GM21737 (cell line): ENCODE data around the gene TCN2.
"Not testable (repeated sequence)": the region's sequence is repeated elsewhere in the genome, so short reads cannot be mapped to it uniquely, and the experiment has no call there.

Source experiments
- ATAC-seq: cut with Tn5 transposase; IDR thresholded peaks from one replicate; pipeline ENCODE4 v1.9.1; 2021; ENCODE audit warnings: mild to moderate bottlenecking, moderate library complexity; ENCODE audit not compliant: unreplicated experiment

TCN2 gene

DNA sequence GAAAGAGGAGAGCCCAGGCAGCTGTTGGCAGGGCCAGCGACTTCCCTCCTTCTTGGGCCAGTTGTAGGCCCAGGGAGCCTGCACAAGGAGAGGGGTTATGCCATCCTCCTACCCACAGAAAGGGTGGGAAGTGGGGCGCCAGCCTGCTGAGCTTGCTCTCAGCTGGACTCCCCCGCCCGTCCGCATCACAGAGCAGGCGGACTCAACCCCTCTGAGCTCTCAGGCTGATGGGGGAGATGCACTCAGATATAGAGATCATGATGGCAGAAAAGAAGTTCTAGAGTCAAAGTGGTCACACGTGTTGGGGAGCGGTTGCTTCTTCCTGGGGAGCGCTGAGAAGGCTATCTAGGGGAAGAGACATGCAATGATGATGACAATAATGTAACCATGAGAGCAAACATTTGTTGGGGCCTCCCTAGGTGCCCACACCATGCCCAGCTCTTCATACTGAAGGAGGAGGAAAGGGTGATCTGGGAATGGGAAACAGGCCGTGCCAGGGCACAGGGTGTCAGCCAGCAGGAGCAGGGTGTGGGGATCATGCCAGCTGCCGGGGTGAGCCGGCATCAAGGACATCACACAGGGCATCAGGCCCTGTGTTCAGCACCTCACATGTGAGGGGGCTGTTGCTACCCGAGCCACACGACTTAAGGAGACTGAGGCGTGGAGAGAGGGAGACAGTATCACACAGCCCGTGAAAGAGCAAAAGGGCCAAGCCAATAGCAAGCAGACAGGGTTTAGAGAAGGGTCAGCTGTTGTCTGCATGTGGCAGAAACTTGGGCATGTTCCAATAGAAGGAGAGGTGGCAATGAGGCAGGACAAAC is 36.3 kb downstream of the TCN2 start:
- no peak for ATAC-seq

DNA sequence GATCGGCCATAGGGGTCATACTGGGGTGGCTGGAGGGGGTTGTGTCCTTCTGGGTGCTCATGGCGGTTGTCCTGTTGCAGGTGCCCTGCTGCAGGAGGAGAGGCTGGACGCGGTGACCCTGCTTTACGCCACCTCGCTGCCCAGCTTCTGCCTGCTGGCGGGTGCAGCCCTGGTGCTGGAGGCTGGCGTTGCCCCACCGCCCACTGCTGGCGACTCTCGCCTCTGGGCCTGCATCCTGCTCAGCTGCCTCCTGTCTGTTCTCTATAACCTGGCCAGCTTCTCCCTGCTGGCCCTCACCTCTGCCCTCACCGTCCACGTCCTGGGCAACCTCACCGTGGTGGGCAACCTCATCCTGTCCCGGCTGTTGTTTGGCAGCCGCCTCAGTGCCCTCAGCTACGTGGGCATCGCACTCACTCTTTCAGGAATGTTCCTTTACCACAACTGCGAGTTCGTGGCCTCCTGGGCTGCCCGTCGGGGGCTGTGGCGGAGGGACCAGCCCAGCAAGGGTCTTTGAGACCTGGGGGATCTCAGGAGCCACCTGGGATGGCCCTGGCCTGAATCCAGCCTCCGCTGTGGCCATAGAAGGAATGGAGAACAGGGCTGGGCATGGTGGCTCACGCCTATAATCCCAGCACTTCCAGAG is 39.7 kb downstream of the TCN2 start:
- no peak for ATAC-seq

DNA sequence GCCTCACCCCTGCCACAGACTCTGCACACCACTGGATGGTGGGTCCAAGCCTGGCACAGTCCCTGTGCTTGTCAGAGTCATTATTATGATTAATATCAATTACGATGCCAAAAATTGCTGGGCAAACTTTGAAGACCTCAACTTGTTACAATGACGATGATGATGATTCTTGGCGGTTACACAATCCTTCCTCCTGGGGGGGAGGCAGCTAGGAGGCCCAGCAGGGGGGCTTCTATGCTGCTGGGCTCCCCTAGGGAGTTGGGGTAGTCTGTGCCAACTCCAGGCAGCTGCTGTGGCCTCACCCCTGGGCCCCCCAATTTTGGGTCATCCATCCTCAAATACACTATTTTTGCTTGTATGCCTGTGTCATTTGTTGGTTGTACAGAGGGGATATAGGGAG is 40.6 kb downstream of the TCN2 start:
- no peak for ATAC-seq

- ATAC-seq, result no peak
Measured at GRCh38 chr22:30648825-30649224, 41.9 kb downstream of the TCN2 start.

GRCh38 chr22:30649430-30650007 is 42.5 kb downstream of the TCN2 start:
- ATAC-seq, result no peak

GRCh38 chr22:30650508-30651116 is 43.6 kb downstream of the TCN2 start:
- ATAC-seq, result no peak

- no peak for ATAC-seq
Measured at GRCh38 chr22:30652852-30653251, 45.9 kb downstream of the TCN2 start.

DNA sequence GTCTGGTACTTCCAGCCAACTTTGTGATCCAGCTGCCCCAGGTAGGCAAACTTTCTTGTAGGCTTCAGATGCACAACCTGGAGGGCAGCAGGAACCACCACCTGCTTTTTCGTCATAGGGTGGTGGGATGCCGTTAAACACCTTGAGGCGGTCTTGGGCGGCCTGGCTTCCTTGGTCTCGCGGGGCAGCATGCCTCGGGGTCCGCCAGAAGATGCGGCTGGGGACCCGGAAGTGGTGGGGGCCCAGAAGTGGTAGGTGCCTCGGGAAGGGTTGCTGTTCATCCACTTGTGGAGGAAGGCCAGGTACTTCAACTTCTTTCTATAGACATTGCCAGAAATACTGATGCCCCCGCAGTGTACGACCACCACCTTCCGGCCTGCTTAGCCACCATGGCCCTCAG is 47.4 kb downstream of the TCN2 start:
- ATAC-seq, result no peak

DNA sequence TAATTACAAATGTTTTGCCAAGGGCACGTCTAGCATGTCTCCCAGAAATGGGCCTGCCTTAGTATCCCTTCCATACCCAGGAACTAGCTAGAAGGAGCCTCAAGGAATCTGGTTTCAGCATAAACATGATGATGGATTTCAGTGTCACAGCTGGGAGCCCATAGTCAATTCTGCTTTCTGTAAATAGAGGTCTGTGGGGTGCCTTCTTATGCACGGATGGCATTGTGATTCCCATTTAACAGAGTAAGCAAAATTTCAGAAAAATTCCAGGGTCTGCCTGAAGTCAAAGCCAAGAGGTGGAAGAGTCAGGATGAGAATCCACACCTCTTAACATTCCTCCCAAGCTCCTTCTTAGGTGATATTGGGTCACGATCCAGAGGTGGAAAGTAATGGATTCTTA is 48.6 kb downstream of the TCN2 start:
- no peak for ATAC-seq

GRCh38 chr22:30662040-30662439 is 55.1 kb downstream of the TCN2 start:
- no peak for ATAC-seq

DNA sequence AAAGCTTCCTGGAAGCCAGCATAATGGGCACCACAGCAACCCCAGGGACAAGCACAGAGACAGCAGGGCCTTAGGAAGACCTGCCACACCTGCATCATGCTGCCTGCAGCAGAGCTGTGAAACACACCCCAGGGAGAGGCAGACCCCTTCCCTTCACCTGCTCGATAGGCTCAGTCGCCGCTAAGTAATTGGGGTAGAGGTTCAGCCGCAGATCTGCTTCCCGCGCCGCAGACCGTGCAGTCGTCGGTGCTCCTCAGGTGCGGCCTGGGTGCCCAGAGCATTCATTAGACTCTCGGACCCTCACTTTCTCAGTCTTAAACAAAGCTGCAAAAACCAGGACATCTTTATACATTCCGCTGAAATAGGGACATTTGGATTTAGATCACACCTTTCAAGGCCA is 57.8 kb downstream of the TCN2 start:
- ATAC-seq, result no peak

DNA sequence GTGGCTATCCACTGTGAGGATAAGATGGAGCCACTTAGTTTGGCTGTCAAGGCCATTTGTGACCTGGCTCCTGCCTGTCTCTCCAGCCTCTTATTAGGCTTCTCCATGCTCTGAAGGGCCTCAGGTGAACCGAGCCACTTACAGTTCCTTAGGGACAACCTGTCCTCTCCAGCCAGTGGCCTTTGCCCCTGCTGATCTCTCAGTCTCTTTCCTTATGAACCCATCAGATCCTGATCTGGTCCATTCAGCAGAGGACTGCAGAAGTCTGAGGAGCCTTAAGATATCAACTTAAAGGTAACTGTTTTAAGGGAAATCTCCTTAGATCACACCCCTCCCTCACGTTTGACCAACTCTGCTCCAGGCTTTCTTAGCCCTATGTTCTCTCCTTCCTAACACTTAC is 58.3 kb downstream of the TCN2 start:
- ATAC-seq, result no peak

DNA sequence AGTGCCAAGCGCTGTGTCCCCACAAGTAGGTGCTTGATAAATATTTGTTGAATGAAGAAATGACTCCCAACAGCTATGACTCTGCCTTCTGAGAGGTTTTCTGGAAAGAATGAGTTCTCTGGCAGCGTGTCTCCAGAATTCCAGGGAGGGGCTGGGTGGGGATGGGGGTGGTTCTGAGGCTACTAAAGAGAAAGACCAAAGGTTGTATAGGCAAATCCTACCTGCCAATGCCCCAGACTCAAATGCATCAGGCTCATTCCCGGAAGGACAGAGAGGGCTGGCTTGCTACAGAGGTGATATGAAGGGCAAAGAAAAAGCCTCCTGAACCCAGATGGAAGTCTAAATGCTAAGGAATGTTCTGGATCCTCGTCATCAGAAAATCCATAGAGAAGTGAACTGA is 58.8 kb downstream of the TCN2 start:
- no peak for ATAC-seq

GRCh38 chr22:30667107-30667493 is 60.1 kb downstream of the TCN2 start:
- ATAC-seq, result no peak

GRCh38 chr22:30667494-30668385 is 60.8 kb downstream of the TCN2 start, which contains the start of gene DUSP18:
Gene DUSP18, minus strand, starts transcription at chr22:30667875. Its CDS starts 3,872 bp downstream, at chr22:30664003.
- ATAC-seq, result peak; percentile 82

DNA sequence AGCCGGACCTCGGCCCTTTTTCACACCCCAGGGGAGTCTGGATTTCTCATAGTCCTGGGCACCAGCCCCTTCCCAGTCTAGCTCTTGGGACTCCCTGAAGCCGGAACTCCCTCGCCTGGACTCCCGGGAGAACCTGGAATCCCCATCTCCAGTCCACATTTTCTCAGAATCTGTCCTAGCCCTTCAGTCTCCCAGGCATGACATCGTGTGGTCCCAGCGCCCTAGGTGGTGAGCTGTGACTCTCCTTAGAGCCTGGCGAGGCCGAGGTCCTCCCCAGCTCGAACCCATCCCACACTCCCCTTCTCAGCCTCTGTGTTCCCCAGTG is 61.4 kb downstream of the TCN2 start:
- no peak for ATAC-seq

GRCh38 chr22:30671071-30671470 is 64.1 kb downstream of the TCN2 start:
- ATAC-seq, result no peak

DNA sequence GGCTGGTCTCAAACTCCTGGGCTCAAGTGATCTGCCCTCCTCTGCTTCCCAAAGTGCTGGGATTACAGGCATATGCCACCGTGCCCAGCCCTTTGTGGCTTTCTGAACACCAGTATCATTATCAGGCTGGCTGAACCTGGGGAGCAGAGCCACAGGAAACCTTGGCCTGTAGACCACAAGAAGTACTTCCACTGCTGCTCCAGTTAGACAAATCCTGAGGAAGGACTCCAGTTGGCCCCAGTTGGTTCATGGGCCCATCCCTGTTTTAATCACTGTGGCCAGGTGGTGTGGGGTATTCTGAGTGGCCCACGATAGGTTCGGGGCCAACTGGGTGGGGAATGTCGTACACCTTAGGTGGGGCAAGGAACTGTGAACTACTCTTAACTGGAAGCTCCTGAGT is 66.2 kb downstream of the TCN2 start:
- ATAC-seq, result no peak

DNA sequence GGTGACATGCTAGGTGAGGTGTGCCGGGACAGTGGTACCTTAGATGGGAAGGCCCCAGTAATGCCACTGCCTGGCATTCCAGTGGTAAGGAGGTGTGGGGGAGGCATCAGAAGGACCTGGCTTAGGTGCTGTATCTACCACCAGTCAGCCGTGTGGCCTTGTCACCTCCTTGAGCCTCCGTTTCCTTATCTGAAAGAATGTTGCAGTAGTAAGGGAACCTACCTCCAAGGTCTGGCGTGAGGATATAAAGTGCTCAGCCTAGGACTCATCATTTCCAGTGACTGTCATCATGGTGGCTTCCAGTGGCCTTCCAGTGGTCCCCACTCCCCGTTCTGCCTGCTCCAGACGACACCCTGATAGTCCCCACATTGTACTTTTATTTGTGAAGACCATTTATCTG is 67.5 kb downstream of the TCN2 start:
- ATAC-seq, result no peak

DNA sequence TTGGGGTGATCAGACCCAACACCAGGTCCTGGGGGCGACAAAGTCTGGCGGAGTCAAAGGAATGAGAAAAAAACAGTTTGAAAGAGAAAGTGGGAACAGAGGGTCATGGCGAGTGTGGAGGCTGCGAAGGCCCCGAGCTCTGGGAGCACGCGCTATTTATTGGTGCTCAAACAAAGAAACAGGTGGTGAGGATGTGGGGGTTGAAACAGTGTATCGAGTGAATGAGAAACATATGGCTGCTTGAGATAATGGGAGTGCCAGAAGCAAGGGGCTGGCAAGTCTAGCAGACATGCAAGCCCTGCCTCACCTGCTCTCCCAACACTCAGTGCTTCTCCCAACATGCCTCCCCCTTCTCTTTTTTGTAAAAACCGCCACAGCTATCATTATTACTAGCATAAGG is 68.5 kb downstream of the TCN2 start:
- no peak for ATAC-seq

DNA sequence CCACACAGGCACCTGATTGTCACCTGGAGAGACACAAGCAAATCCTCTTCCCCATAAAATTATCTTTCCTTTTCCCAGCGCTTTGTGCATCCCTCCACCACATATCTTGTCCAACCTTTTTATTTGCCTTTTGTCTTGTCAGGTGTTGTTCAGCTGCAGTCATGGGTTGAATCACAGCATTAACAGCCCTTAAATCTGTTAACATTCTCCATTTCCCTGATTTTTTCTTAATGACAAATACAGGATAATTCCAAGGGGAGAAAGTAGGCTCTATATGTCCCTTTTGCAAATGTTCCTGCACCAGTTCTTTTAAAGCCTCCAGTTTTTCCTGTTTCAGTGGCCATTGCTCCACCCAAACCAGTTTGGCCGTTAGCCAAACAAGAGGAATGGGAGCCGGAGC is 69.6 kb downstream of the TCN2 start:
- not testable (repeated sequence) for ATAC-seq
